IMR-90 (cell line): ENCODE measurements around the gene RP2.

Source experiments
- POLR2A ChIP-seq: IDR thresholded peaks from 2 replicates; pipeline ENCODE4 v1.6.1; 2012; ENCODE audit warnings: mild to moderate bottlenecking, low read depth, low read length
- RAD21 ChIP-seq: IDR thresholded peaks from 2 replicates; pipeline ENCODE4 v1.6.1; 2012; ENCODE audit warnings: low read length, improper control_type of control experiment
- RCOR1 ChIP-seq: IDR thresholded peaks from 2 replicates; pipeline ENCODE4 v1.6.1; 2012; ENCODE audit warnings: mild to moderate bottlenecking, low read length, improper control_type of control experiment; ENCODE audit not compliant: insufficient replicate concordance
- SMC3 ChIP-seq: fragments of 150-350 bp; IDR thresholded peaks from 2 replicates; pipeline ENCODE4 v1.6.1; 2016; ENCODE audit warnings: low read depth, mild to moderate bottlenecking, antibody characterized with exemption, low read length, moderate library complexity
- TF ChIP-seq, protein P1 (sequence below): conservative IDR thresholded peaks from 2 replicates; pipeline ENCODE4 v1.5.1; 2012; ENCODE audit warnings: mild to moderate bottlenecking, low read depth, low read length, improper control_type of control experiment
- TF ChIP-seq, protein P2 (sequence below): fragments of 150-350 bp; IDR thresholded peaks from 2 replicates; pipeline ENCODE4 v1.6.1; 2016; ENCODE audit warnings: low read depth, mild to moderate bottlenecking, low read length, moderate library complexity, borderline replicate concordance

DNA sequence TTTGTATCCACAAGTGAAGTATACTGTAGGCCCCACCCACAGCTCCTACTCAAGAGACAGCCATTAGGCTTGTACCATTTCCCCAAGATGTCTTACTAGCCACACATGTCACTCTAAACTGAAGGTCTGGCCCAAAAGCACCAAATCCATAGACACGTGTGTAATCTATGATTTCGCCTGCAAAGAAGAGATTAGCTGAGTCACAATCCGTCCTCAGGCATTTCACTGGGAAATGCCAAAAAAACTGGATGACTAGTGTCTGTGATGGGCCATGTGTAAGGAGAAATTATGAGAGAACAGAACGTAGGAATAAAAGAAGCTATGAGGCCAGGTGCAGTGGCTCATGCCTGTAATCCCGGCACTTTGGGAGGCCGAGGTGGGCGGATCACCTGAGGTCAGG lies 21.9 kb upstream of the RP2 start:
- TF ChIP-seq, protein P1, sequence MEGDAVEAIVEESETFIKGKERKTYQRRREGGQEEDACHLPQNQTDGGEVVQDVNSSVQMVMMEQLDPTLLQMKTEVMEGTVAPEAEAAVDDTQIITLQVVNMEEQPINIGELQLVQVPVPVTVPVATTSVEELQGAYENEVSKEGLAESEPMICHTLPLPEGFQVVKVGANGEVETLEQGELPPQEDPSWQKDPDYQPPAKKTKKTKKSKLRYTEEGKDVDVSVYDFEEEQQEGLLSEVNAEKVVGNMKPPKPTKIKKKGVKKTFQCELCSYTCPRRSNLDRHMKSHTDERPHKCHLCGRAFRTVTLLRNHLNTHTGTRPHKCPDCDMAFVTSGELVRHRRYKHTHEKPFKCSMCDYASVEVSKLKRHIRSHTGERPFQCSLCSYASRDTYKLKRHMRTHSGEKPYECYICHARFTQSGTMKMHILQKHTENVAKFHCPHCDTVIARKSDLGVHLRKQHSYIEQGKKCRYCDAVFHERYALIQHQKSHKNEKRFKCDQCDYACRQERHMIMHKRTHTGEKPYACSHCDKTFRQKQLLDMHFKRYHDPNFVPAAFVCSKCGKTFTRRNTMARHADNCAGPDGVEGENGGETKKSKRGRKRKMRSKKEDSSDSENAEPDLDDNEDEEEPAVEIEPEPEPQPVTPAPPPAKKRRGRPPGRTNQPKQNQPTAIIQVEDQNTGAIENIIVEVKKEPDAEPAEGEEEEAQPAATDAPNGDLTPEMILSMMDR, result no peak
- TF ChIP-seq POLR2A, result no peak
- TF ChIP-seq, protein P2, sequence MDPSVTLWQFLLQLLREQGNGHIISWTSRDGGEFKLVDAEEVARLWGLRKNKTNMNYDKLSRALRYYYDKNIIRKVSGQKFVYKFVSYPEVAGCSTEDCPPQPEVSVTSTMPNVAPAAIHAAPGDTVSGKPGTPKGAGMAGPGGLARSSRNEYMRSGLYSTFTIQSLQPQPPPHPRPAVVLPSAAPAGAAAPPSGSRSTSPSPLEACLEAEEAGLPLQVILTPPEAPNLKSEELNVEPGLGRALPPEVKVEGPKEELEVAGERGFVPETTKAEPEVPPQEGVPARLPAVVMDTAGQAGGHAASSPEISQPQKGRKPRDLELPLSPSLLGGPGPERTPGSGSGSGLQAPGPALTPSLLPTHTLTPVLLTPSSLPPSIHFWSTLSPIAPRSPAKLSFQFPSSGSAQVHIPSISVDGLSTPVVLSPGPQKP, result no peak
- TF ChIP-seq RCOR1, result no peak
- TF ChIP-seq SMC3, result no peak
- TF ChIP-seq RAD21, result no peak
